ENCODE measurements around the gene BCAR1. TPM values are rescaled to one million over a fixed set of nuclear protein-coding genes. Genes with fewer than 3 reads are reported as not detected.

BCAR1 gene
- polyA plus RNA-seq, 2 of the 4 experiments (the other 2 are of a cell fraction): 10.2 to 35.8 TPM

DNA sequence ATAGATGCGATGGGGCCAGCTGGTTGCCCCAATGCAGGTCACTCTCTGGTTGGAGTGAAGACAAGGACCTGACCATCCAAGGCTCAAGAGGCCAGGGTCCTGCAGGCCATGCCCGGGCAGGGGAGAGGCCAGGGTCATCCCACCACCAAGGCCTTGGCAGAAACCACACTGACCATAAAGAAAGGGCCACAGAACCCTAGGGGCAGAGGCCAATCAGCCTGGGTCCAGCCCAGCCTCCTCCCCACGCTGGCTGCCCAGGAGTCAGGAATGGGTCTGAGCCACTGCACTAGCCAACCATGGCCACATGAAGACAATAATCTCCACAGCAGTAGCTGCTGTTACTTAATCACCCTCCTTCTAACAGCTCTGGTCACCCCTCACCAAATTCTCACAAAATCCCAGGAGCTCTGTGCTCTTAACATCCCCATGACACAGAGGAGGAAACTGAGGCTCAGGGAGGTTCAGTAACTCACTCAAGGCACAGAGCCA lies 10.2 kb upstream of the BCAR1 start:
- Histone ChIP-seq H3K27ac (peak overlapping the region in 1 of 2 experiments; percentile 97; a peak in 1 of 6 replicates), H3K4me2 (no peak overlapping the region), H3K9me3 (no peaks in the 10 kb centered on the region), H3K4me1 (peaks cover 50% of the 10 kb centered on the region), H3K4me3 (no peak overlapping the region)
- ChIA-PET POLR2A (no interaction called here), CTCF (interaction anchor here (0.9 to 1.2 kb wide), 2 partner anchors 11 to 26 kb away, joined by 3 read pairs; no protein-coding TSS in a partner anchor)
- TF ChIP-seq, protein P1, sequence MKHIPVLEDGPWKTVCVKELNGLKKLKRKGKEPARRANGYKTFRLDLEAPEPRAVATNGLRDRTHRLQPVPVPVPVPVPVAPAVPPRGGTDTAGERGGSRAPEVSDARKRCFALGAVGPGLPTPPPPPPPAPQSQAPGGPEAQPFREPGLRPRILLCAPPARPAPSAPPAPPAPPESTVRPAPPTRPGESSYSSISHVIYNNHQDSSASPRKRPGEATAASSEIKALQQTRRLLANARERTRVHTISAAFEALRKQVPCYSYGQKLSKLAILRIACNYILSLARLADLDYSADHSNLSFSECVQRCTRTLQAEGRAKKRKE (CRISPR knock-in tag; IDR thresholded peaks at IDR 0.05; ENCODE audit: low read depth): no peak
- TF ChIP-seq SMC3 (IDR thresholded peaks at IDR 0.05): no peak
- WGBS (ENCODE audit: missing lambda C conversion rate): 90% methylated on average over 2 of the region's 3 CpGs
- ATAC-seq (no peak), DNase-seq (ENCODE audit: low read depth in 1 of 2, low spot score in 1 of 2) (no peak), FAIRE-seq (no peak)

DNA sequence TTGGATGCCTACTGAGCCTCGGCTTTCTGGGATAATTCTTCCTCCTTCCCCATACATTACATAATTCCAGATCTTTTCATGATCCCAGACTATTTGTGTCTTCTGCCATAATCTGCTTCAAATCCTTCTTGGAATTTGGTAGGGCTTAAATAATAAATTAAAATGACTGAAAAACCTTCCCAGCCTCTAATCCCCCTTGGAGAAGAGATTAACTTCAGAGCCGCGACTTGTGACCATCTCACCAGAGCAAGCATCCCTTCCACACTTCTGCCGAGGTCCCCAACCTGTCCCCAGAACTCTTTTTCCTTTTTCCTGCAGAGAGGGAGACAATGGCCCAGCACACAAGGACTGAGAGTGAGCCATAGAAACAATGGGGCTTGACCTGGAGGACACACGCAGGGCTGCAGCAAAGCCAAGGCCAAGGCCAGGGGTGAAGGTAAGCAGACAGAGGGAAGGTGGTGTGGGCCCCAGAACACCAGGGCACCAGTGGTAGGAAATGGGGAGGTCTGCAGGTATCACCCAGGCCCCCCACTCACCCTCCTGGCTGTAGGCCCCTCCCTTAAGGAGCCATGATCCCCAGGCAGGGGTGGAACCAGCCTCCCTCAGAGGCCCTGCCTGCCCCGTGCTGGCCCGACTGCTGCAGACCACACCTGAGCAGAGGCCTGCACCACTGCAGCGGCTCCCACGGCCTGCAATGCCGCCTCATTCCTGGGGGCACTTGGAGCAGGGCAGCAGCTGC lies 9.6 kb upstream of the BCAR1 start:
- DNase-seq (ENCODE audit: low read depth in 1 of 2, low spot score in 1 of 2) (no peak), FAIRE-seq (no peak), ATAC-seq (no peak)
- WGBS (ENCODE audit: missing lambda C conversion rate): 92% methylated on average over 10 of the region's 10 CpGs
- CTCF ChIA-PET: interaction anchor here (0.9 kb wide), 1 partner anchor 26 kb away, joined by 3 read pairs; no protein-coding TSS in a partner anchor
- no peak for TF ChIP-seq FOSL2 (IDR thresholded peaks at IDR 0.05)
- no peak for TF ChIP-seq FOSL2 (CRISPR knock-in tag; IDR thresholded peaks at IDR 0.05)
- TF ChIP-seq HOXB5 (CRISPR knock-in tag; IDR thresholded peaks at IDR 0.05): no peak
- no peak for TF ChIP-seq HDAC2 (IDR thresholded peaks at IDR 0.05)
- TF ChIP-seq TP53 (CRISPR knock-in tag; IDR thresholded peaks at IDR 0.05): no peak
- no peak for TF ChIP-seq FOXS1 (CRISPR knock-in tag; IDR thresholded peaks at IDR 0.05)
- TF ChIP-seq, protein P2, sequence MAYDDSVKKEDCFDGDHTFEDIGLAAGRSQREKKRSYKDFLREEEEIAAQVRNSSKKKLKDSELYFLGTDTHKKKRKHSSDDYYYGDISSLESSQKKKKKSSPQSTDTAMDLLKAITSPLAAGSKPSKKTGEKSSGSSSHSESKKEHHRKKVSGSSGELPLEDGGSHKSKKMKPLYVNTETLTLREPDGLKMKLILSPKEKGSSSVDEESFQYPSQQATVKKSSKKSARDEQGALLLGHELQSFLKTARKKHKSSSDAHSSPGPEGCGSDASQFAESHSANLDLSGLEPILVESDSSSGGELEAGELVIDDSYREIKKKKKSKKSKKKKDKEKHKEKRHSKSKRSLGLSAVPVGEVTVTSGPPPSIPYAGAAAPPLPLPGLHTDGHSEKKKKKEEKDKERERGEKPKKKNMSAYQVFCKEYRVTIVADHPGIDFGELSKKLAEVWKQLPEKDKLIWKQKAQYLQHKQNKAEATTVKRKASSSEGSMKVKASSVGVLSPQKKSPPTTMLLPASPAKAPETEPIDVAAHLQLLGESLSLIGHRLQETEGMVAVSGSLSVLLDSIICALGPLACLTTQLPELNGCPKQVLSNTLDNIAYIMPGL (CRISPR knock-in tag; IDR thresholded peaks at IDR 0.05; ENCODE audit: borderline replicate concordance): no peak
- TF ChIP-seq, protein P3, sequence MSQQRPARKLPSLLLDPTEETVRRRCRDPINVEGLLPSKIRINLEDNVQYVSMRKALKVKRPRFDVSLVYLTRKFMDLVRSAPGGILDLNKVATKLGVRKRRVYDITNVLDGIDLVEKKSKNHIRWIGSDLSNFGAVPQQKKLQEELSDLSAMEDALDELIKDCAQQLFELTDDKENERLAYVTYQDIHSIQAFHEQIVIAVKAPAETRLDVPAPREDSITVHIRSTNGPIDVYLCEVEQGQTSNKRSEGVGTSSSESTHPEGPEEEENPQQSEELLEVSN (IDR thresholded peaks at IDR 0.05; ENCODE audit: borderline replicate concordance, low read depth): no peak
- no peak for TF ChIP-seq CHD4 (IDR thresholded peaks at IDR 0.05; ENCODE audit: borderline replicate concordance)
- no peak for TF ChIP-seq SMC3 (IDR thresholded peaks at IDR 0.05)
- TF ChIP-seq MAFK (IDR thresholded peaks at IDR 0.05; ENCODE audit: partially characterized antibody): no peak
- TF ChIP-seq, protein P4, sequence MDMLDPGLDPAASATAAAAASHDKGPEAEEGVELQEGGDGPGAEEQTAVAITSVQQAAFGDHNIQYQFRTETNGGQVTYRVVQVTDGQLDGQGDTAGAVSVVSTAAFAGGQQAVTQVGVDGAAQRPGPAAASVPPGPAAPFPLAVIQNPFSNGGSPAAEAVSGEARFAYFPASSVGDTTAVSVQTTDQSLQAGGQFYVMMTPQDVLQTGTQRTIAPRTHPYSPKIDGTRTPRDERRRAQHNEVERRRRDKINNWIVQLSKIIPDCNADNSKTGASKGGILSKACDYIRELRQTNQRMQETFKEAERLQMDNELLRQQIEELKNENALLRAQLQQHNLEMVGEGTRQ (IDR thresholded peaks at IDR 0.05): no peak
- no peak for TF ChIP-seq ZNF302 (CRISPR knock-in tag; IDR thresholded peaks at IDR 0.05)
- TF ChIP-seq EHMT2 (IDR thresholded peaks at IDR 0.05; ENCODE audit: low read depth): no peak
- no peak for TF ChIP-seq CHD2 (IDR thresholded peaks at IDR 0.05; ENCODE audit: low read length, partially characterized antibody)
- TF ChIP-seq, protein P5, sequence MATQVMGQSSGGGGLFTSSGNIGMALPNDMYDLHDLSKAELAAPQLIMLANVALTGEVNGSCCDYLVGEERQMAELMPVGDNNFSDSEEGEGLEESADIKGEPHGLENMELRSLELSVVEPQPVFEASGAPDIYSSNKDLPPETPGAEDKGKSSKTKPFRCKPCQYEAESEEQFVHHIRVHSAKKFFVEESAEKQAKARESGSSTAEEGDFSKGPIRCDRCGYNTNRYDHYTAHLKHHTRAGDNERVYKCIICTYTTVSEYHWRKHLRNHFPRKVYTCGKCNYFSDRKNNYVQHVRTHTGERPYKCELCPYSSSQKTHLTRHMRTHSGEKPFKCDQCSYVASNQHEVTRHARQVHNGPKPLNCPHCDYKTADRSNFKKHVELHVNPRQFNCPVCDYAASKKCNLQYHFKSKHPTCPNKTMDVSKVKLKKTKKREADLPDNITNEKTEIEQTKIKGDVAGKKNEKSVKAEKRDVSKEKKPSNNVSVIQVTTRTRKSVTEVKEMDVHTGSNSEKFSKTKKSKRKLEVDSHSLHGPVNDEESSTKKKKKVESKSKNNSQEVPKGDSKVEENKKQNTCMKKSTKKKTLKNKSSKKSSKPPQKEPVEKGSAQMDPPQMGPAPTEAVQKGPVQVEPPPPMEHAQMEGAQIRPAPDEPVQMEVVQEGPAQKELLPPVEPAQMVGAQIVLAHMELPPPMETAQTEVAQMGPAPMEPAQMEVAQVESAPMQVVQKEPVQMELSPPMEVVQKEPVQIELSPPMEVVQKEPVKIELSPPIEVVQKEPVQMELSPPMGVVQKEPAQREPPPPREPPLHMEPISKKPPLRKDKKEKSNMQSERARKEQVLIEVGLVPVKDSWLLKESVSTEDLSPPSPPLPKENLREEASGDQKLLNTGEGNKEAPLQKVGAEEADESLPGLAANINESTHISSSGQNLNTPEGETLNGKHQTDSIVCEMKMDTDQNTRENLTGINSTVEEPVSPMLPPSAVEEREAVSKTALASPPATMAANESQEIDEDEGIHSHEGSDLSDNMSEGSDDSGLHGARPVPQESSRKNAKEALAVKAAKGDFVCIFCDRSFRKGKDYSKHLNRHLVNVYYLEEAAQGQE (IDR thresholded peaks at IDR 0.05): no peak
- TF ChIP-seq JUNB (IDR thresholded peaks at IDR 0.05): no peak
- TF ChIP-seq EHF (CRISPR knock-in tag; IDR thresholded peaks at IDR 0.05): no peak
- TF ChIP-seq, protein P6, sequence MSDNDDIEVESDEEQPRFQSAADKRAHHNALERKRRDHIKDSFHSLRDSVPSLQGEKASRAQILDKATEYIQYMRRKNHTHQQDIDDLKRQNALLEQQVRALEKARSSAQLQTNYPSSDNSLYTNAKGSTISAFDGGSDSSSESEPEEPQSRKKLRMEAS (IDR thresholded peaks at IDR 0.05): no peak
- TF ChIP-seq PHF8 (IDR thresholded peaks at IDR 0.05; ENCODE audit: borderline replicate concordance, low read depth): no peak
- TF ChIP-seq RFX5 (IDR thresholded peaks at IDR 0.05): no peak
- Histone ChIP-seq H3K4me3 (no peak overlapping the region), H3K9me3 (no peaks in the 10 kb centered on the region), H3K4me2 (no peak overlapping the region), H3K27ac (no peak overlapping the region; a peak in 1 of 6 replicates), H3K4me1 (peaks cover 52% of the 10 kb centered on the region)
- POLR2A ChIA-PET: no interaction called here
